HFF-Myc (cell line): ENCODE measurements around the gene IL6R.
A peak's percentile ranks its signal among the peaks of the same experiment; 100 is the strongest.

Source experiments
- DNase-seq: peaks from one replicate; pipeline ENCODE4 v3.0.0-alpha.2; 2011; ENCODE audit warnings: low read depth; ENCODE audit errors: extremely low read depth
- H3K4me3 ChIP-seq: replicated peaks from 2 replicates; pipeline ENCODE4 v1.5.1; 2011; ENCODE audit warnings: low read depth, mild to moderate bottlenecking, control low read depth, low read length
- CTCF ChIP-seq: IDR thresholded peaks from 2 replicates; pipeline ENCODE4 v1.5.1; 2012; ENCODE audit warnings: mild to moderate bottlenecking, low read depth, low read length, control low read depth; ENCODE audit errors: missing control alignments

Gene IL6R

DNA sequence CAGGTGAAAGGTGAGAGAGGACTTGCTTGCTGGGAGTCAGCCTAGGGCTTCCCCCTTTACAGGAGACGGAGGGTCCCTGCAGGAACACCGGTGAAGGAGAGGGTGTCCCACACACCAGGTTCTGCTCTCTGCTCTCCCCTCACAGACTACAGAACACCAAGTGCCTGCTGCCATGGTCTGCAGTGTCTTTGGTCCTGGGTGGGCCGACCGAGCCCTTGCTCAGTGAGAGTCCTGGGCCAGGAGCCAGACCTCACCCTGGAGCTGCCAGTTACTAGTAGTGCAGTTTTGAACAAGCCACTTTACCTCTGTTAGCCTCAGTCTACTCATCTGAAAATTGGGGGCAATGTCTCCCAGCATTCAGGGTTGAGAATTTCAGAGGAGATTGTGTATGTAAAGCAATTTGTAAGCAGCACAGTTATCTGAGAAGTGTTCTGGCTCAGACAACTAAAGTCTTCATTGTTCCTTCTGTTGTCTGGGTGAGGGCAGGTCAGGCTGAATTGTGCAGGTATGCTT is 2.7 kb upstream of the IL6R start:
- no peak for TF ChIP-seq CTCF
- no peak for DNase-seq
- no peak overlapping the region for H3K4me3 ChIP-seq

GRCh38 chr1:154403261-154403943 is 1.7 kb upstream of the IL6R start:
- TF ChIP-seq CTCF: no peak
- no peak overlapping the region for H3K4me3 ChIP-seq
- DNase-seq: no peak

DNA sequence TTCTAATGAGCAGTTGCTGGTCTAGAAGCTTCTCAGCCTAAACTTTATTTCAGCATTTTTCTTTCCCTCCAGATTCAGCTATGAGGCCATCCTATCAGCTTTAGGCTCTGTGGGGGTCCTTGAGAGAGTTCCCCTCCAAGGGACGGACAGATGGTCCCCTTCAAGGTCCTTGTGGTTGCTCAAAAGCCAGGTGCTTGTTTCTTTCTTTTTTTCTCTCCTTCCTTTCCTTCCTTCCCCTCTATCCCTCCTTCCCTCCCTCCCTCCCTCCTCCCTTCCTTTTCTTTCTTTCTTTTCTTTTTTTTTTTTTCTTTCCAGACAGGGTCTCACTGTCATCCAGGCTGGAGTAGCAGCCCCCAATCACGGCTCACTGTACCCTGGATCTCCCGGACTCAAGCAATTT is 1.2 kb upstream of the IL6R start:
- no peak for DNase-seq
- H3K4me3 ChIP-seq: no peak overlapping the region
- no peak for TF ChIP-seq CTCF

DNA sequence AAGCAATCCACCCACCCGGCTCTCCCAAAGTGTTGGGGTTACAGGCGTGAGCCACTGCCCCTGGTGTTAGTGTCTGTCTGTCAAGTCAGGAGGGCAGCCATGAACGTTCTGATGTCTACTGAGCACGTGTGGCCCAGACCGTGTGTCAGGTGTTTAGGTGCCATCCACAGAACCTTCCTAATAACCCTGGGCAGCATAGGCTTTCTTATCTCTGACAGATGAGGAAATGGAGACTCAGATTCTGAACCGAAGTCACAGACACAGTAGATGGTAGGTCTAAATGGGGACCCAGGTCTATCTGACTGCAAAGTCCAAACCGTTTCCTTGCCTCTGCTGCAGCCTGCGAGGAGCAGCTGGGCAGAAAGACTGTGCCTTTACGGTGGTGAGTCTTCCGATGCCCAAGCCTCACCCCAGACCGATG is 622 bp upstream of the IL6R start:
- H3K4me3 ChIP-seq: peak overlapping the region; percentile 48
- DNase-seq: no peak

DNA sequence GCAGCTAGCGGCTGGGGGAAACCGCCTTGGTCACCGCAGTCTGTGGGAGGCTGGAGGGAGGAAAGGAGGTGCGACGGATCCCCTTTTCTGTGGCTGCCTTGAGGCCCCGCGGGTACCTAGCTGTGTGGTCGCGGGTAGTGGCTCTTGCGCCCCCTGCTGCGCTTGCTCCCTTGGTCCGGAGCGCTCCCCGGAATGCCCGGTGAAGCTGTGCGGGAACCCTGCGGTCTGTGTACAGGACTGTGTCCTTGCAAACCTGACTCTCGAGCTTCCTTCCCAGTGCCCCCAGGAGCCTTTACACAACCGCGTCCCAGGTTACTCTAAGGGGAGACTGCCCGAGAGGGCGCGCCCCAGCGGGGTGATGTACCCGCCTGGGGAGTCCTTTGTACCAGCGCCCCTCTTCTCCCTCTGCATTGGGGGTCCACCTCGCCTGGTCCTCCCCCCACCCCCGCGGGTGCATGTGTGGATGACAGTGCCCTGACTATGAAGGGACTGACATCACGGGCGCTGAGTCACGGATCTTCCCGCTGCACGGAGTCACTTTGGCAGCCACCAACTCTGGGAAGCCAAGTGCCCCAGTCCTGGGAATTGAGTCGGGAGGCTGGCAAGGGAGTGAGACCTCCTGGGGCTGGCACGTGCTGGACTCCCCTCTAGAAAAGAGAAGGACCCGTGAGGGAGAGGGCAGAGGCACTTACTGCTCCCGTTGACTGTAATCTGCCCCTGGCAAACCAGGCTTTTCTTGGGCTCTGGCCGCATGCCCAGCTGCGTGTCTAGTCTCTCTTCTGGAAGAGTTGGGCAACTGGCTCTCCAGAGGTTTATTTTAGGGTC is 816 bp downstream of the IL6R start:
- peak; percentile 44 for TF ChIP-seq CTCF
- DNase-seq: no peak
- peak overlapping the region; percentile 48 for H3K4me3 ChIP-seq

More for the DNA sequence above, 622 bp upstream of the IL6R start:
- TF ChIP-seq CTCF: no peak

DNA sequence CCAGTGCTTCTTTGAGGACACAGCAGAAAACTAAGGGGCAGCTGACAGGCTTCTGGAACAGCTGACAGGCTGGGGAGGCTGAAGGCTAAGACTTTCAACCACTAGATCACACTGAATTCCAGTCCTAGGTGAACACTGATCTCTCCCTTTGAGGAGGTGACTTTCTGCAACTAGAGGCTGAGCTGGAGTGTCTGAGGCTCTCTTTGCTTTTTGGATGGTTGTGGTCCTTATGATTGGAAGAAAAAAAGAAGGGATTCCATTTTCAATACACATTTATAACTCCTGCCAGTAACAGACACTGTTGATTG is 1.4 kb downstream of the IL6R start:
- no peak for TF ChIP-seq CTCF
- DNase-seq: no peak
- H3K4me3 ChIP-seq: no peak overlapping the region; the same call in 1 of the 2 replicates

DNA sequence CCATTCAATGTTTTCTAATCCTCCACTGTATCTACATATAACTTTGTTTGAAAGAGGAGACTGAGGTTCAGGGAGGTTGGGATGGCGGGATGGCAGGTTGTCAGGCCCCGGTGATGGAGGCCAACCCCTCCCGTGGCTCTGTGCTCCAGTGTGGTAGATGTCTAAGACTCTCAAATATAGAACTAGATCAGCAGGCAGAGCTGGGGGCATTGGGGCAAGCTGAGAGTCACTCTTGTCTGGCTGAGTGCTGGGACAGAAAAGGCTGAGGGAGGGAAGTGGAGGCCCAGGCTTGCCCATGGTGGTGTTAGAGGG is 1.7 kb downstream of the IL6R start:
- H3K4me3 ChIP-seq: no peak overlapping the region
- no peak for DNase-seq
- TF ChIP-seq CTCF: no peak
